KOPT-K1 (cell line): ENCODE data around the gene ADSS1.

Experiments used
- H3K27ac ChIP-seq: fragments of 200-600 bp; sonication (generic); 2 replicates; pipeline ENCODE4 v1.5.1; 2016; ENCODE audit warnings: antibody characterized with exemption, mild to moderate bottlenecking, low read depth, low read length; ENCODE audit not compliant: poor library complexity, severe bottlenecking
- H3K36me3 ChIP-seq: fragments of 200-600 bp; sonication (generic); 2 replicates; pipeline ENCODE4 v1.5.1; 2017; ENCODE audit warnings: antibody characterized with exemption, mild to moderate bottlenecking, low read length, moderate library complexity; ENCODE audit not compliant: insufficient read depth
- H3K9me3 ChIP-seq: fragments of 200-600 bp; sonication (generic); 2 replicates; pipeline ENCODE4 v1.5.1; 2017; ENCODE audit warnings: antibody characterized with exemption, low read length, mild to moderate bottlenecking; ENCODE audit not compliant: insufficient read depth, poor library complexity, severe bottlenecking

ADSS1 gene

DNA sequence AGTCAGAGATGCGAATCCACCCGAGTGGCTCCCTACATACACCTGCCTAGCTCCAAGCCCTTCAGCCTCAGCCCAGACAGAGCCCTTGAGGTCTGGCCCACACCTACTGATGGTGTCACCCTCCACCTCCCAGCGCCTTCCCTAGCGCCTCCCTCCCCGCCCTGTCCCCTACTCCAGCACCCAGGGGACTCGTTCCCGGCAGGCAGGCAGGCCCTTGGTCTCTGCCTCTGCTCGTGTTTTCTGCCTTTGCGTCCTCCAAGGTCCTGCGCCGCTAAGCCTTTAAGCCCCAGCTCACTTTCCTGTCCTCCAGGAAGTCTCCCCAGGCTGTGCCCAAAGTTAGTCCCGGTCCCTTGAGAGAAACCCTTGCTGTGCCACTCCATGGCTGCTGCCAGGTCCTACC, 21.9 kb upstream of the ADSS1 start:
- H3K9me3 ChIP-seq: no peaks in the 10 kb centered on the region
- H3K36me3 ChIP-seq: peaks cover 71% of the 10 kb centered on the region
- no peak overlapping the region for H3K27ac ChIP-seq

DNA sequence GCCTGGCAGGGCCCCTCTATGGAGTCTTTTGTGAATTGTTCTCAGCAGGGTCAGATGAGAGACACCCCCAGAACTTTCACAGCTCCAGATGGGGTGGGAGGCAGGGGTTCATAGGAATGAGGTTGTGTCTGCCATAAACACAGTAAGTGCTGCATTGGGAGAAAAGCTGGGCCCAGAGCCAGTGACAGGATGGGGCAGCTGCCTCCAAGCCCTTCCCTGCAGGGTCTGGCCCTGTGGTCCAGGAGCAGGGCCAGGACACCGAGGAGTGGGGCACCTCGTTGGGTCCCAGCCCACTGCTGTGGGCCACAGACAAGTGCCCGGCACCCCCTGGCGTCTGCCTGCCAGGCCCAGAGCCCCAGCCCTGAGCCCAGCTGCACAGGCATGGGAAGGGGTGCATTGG, 21.4 kb upstream of the ADSS1 start:
- H3K27ac ChIP-seq: no peak overlapping the region
- peaks cover 68% of the 10 kb centered on the region for H3K36me3 ChIP-seq

DNA sequence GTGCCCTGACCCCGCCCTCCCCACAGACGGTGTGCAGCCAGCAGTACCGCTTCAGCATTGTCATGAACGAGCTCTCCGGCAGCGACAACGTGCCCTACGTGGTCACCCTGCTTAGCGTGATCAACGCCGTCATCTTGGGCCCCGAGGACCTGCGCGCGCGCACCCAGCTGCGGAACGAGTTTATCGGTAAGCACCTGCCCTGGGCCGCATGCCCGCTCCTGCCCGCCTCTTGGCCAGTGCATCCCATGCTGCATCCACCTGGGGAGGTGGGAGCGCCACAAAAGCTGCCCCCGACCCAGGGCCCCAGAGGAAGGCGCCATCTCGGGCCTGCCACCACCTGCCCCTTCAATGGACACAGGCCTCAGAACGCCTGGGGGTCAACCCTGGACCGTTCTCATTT, 20.8 kb upstream of the ADSS1 start:
- Histone ChIP-seq H3K27ac (no peak overlapping the region), H3K36me3 (peaks cover 68% of the 10 kb centered on the region)

More for the DNA sequence above, 21.4 kb upstream of the ADSS1 start:
- H3K9me3 ChIP-seq: no peaks in the 10 kb centered on the region

GRCh38 chr14:104704252-104704651, 19.8 kb upstream of the ADSS1 start:
- Histone ChIP-seq H3K9me3 (no peaks in the 10 kb centered on the region), H3K27ac (no peak overlapping the region), H3K36me3 (peaks cover 74% of the 10 kb centered on the region)

More for the DNA sequence above, 20.8 kb upstream of the ADSS1 start:
- no peaks in the 10 kb centered on the region for H3K9me3 ChIP-seq

DNA sequence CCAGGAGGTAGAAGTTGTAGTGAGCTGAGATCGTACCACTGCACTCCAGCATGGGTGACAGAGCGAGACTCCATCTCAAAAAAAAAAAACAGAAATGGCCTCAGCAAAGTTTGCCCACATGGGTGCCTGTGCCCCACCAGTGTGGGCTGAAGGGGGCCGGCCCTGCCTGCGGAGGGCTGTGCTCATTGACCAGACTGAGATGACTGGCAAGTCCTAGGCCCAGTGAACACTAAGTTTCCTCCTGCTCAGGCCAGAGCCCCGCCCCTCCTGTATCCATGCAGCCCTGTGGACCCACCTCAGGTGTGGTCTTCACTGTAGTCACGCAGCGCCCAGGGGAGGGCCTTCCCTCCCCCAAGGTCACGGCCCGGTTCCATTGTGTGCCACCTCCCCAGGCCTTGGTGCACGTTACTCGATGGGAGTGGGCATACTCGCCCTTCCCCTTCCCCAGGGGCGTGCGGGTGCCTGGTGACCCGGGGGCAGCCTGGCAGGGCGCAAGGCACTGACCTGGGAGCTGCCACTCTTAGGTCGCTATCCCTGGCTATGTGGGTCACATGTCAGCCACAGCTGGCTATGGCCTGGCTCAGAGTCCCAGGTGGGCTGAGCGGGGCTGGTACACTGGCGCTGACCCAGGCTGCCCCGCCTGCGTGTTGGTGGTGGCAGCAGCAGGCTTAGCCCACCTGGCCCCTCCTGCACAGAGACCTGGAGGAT, 18.5 kb upstream of the ADSS1 start:
- H3K9me3 ChIP-seq: no peaks in the 10 kb centered on the region
- H3K36me3 ChIP-seq: peaks cover 84% of the 10 kb centered on the region
- no peak overlapping the region for H3K27ac ChIP-seq

DNA sequence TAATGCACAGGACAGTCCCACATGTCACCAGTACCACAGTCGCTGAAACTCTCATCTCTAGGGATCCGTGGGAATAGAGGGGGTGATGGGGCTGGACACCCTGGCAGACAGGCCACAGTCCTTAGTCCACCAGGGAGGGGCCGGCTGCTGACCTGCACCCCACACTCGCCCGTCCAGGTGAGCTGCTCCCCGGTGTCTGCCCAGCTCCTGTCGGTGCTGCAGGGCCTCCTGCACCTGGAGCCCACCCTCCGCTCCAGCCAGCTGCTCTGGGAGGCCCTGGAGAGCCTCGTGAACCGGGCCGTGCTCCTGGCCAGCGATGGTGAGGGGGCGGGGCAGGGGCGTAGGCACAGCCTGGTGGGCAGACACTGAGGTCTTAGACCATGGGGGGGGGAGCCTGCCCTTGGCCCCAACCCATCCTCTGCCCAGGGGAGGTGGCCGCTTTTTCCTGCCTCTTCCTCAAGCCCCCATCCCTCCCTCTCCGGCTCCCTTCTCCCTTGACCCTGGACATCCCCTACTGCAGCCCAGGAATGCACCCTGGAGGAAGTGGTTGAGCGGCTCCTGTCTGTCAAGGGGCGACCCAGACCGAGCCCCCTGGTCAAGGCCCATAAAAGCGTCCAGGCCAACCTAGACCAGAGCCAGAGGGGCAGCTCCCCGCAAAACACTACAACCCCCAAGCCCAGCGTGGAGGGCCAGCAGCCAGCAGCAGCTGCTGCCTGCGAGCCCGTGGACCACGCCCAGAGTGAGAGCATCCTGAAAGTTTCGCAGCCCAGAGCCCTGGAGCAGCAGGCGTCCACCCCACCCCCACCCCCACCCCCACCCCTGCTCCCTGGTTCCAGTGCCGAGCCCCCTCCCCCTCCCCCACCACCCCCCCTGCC, 17.1 kb upstream of the ADSS1 start:
- Histone ChIP-seq H3K9me3 (no peaks in the 10 kb centered on the region), H3K27ac (no peak overlapping the region), H3K36me3 (peaks cover 84% of the 10 kb centered on the region)

GRCh38 chr14:104707608-104708595, 16.1 kb upstream of the ADSS1 start:
- Histone ChIP-seq H3K9me3 (no peaks in the 10 kb centered on the region), H3K27ac (no peak overlapping the region), H3K36me3 (peaks cover 84% of the 10 kb centered on the region)

- Histone ChIP-seq H3K36me3 (peaks cover 84% of the 10 kb centered on the region), H3K9me3 (no peaks in the 10 kb centered on the region), H3K27ac (no peak overlapping the region)
These were observed 15.3 kb upstream of the ADSS1 start for GRCh38 chr14:104708606-104709268.

DNA sequence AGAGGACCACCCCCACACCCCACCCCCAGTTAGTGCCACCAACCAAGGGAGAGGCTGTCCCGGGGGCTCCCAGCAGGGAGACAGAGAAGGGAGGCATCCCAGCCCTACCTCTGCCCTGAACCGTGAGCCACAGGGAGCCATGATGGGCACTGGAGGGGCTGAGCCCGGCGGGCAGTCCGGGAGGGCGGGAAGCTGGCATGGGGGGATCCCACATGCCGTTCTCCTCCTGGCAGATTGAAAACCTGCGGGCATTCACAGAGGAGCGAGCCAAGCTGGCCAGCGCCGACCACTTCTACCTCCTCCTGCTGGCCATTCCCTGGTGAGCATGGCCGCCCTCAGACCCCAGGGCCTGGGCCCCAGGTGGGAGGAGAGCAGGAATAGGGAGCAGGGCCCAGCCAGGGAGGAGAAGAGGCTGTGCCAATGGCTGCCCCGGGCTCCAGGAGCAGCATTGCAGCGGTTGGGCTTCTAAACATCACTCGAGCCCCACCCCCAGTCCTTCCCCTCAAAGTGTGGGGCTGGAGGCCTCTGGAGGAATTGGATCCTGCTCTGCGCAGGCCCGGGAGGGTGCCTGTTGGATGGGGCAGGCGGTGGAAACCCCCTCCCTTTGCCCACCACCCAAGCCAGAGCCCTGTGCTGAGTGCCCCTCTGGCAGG, 14.5 kb upstream of the ADSS1 start:
- Histone ChIP-seq H3K36me3 (peaks cover 84% of the 10 kb centered on the region), H3K27ac (no peak overlapping the region)

DNA sequence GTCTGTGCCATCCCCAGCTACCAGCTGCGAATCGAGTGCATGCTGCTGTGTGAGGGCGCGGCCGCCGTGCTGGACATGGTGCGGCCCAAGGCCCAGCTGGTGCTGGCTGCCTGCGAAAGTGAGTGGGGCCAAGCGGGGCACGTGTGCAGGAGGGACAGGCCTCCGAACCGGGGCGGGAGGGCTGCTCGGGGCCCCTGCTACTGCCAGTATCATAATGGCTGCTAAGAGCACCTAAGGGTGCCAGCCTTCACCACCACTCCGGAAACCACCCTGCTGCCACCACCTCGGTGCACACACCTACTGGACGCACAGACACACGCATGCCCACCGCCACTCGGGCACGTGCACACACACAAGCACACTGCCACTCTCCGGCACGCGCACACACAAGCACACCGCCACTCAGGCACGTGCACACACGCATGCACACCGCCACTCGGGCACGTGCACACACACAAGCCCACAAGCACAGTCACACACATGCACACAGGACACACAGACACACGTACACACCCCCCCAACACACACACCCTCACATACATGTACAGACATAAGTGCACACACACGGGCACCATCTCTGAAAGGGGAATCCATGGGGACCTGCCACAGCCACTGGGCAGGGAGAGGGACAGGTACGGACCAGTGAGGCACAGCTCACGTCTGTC, 13.8 kb upstream of the ADSS1 start:
- no peak overlapping the region for H3K27ac ChIP-seq
- H3K36me3 ChIP-seq: peaks cover 84% of the 10 kb centered on the region
- no peaks in the 10 kb centered on the region for H3K9me3 ChIP-seq

More for the DNA sequence above, 14.5 kb upstream of the ADSS1 start:
- no peaks in the 10 kb centered on the region for H3K9me3 ChIP-seq

DNA sequence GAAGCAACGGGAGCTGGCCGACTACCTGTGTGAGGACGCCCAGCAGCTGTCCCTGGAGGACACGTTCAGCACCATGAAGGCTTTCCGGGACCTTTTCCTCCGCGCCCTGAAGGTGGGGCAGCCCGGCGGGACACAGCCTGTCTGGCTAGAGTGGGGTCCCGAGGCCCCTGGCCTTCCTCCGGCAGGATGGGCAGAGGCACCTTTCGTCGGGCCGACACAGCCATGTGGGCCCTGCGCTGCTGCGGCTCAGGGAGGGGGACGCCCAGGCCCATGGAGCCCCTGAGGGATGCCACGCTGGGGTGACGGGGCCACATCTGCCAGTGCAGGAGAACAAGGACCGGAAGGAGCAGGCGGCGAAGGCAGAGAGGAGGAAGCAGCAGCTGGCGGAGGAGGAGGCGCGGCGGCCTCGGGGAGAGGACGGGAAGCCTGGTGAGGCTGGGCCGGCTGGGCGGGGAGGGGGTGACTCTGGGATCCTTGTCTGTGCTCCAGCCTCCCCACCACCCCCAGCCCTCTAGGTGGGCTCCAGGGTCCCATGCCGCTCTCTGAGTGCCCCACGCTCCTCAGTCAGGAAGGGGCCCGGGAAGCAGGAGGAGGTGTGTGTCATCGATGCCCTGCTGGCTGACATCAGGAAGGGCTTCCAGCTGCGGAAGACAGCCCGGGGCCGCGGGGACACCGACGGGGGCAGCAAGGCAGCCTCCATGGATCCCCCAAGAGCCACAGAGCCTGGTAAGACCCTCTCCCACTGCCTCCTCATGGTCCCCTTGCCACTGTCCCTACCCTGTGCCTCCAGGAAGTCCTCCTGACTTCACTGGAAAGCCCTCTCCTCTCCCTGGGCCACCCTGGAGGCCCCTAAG, 10.9 kb upstream of the ADSS1 start:
- Histone ChIP-seq H3K27ac (no peak overlapping the region), H3K36me3 (peaks cover 84% of the 10 kb centered on the region), H3K9me3 (no peaks in the 10 kb centered on the region)

GRCh38 chr14:104714066-104714465, 10.0 kb upstream of the ADSS1 start:
- Histone ChIP-seq H3K36me3 (peaks cover 84% of the 10 kb centered on the region), H3K9me3 (no peaks in the 10 kb centered on the region), H3K27ac (no peak overlapping the region)

DNA sequence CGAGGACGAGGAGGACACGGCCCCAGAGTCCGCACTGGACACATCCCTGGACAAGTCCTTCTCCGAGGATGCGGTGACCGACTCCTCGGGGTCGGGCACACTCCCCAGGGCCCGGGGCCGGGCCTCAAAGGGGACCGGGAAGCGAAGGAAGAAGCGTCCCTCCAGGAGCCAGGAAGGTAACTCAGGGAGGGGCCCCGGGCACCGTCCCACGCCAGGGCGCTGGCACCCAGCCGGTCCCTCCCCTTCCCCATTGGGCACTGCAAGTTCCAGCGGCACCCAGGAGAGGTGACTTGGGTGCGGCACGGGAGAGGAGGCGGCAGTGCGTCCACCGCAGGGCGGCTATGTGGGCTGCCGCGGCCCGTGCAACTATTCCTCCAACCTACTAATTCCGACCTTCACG, 9.3 kb upstream of the ADSS1 start:
- H3K36me3 ChIP-seq: peaks cover 84% of the 10 kb centered on the region
- no peaks in the 10 kb centered on the region for H3K9me3 ChIP-seq
- no peak overlapping the region for H3K27ac ChIP-seq
